GM12873 (cell line): ENCODE data around the gene IFNA2.

Experiments used
- TF ChIP-seq, protein P1 (sequence below): IDR thresholded peaks from 2 replicates; pipeline ENCODE4 v1.5.1; 2012; ENCODE audit warnings: low read depth, mild to moderate bottlenecking, moderate library complexity, low read length, control low read depth; ENCODE audit not compliant: insufficient read depth; ENCODE audit errors: missing control alignments

IFNA2 gene

DNA sequence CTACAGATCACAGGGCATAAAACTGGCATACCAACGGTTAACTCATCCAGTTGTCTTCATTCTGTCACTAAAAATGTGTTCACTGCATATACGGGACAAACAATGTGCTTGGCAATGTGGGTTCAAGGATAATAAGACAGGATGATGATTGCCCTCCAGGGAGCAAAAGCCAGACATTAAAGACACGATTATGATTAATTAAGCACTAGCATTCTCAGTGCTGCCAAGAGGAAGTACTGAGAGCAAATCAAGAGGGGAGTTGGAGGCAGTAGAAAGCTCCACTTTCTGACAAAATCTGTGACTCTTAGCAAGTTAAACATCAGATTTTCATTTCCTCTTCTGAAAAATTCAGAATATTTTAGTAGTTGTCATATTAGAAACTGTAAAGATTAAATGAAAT, 14.8 kb upstream of the IFNA2 start:
- TF ChIP-seq, protein P1, sequence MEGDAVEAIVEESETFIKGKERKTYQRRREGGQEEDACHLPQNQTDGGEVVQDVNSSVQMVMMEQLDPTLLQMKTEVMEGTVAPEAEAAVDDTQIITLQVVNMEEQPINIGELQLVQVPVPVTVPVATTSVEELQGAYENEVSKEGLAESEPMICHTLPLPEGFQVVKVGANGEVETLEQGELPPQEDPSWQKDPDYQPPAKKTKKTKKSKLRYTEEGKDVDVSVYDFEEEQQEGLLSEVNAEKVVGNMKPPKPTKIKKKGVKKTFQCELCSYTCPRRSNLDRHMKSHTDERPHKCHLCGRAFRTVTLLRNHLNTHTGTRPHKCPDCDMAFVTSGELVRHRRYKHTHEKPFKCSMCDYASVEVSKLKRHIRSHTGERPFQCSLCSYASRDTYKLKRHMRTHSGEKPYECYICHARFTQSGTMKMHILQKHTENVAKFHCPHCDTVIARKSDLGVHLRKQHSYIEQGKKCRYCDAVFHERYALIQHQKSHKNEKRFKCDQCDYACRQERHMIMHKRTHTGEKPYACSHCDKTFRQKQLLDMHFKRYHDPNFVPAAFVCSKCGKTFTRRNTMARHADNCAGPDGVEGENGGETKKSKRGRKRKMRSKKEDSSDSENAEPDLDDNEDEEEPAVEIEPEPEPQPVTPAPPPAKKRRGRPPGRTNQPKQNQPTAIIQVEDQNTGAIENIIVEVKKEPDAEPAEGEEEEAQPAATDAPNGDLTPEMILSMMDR = no peak

DNA sequence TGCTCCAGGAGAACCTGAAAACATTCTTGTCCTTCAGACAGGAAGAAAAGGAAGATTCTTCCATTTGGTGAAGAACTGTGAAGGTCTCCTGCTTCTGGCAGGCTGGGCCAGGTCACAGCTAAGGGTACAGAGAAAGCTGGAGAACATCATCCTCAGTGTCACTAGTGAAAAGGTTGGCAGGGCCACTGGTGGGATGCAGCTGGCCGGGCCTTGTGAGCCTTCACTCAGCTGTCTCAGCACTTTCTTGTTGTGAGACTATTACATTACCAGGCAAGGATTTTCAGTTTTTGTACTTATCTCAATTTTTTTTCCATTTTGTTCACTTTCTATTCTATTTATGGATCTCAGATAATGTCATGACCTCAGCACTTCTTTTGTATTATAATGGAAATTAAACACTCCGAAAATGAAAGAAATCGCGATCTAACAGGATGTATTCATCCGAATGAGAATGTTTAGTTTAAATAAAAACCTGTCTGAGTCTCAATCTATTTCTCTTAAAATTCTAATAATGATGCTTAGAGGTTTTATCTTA, 13.8 kb upstream of the IFNA2 start:
- TF ChIP-seq, protein P1 = no peak

- TF ChIP-seq, protein P1 = peak; percentile 94
Measured at GRCh38 chr9:21395778-21396717, 10.8 kb upstream of the IFNA2 start.

- TF ChIP-seq, protein P1 = peak; percentile 68
Measured at GRCh38 chr9:21392270-21392669, 7.1 kb upstream of the IFNA2 start.

DNA sequence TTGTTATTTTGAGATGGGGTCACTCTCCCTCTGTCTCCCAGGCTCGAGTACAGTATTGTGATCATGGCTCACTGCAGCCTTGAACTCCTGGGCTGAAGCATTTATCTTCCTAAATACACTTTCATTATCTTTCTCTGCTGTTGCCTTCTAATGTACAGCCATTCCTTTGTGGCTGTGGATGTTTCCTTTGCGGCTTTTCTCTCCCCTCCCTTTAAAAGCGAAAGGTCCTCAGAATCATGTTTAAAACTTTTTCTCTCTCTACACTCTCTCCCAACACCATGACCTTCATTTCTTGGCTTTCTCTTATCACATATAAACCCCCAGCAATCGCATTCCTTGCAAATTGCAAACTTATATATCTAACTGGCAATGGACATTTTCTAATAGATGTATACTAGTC, 1.6 kb downstream of the IFNA2 start:
- TF ChIP-seq, protein P1 = no peak

- TF ChIP-seq, protein P1 = no peak
Measured at GRCh38 chr9:21381448-21382339, 3.5 kb downstream of the IFNA2 start.

DNA sequence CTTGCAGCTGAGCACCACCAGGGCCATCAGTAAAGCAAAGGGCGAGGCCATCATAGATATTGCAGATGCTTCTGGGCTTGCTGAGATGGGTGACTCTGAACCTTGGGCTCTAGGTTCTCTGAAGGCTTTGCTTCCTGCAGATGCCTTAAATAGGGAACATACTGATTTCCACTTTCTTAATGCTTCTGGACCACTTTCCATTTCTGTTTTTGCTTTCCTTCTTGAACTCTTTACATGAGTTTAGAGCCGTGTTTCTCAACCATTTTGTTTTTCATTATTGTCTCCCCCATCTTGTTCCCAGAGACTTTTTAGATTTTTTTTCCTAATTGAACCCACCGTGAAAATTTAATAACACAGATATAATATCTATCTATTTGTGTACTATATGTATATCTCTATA, 17.2 kb downstream of the IFNA2 start, which contains the start of gene IFNA13:
TSS of gene IFNA13 (minus strand) at position 101 of the 400 bp plus-strand sequence. CDS start at position 54, 47 bp downstream.
- TF ChIP-seq, protein P1 = no peak
